Activated T-helper 2 cell treated with anti-CD3 and anti-CD28 coated beads, Interferon-gamma antibody, Interleukin-2, Interleukin-4, amounts not matched to agents 10 μg/mL and 5 μg/mL and 100 μg/mL, durations not matched to agents 14 hours and 24 hours and 36 hours (primary cell): Measurements from ENCODE around the gene TAX1BP3. TPM values are rescaled to one million over a fixed set of nuclear protein-coding genes. Genes with fewer than 3 reads are reported as not detected.

ENCODE experiments used
- DNase-seq: peaks from one replicate; pipeline ENCODE4 v3.0.0; 2021; ENCODE audit warnings: low spot score
- H3K27ac Mint-ChIP-seq: one replicate; pipeline ENCODE4 v1.8.0; 2021; ENCODE audit warnings: mixed read lengths
- H3K27me3 Mint-ChIP-seq: one replicate; pipeline ENCODE4 v1.8.0; 2021; ENCODE audit warnings: low read depth, mixed read lengths
- H3K36me3 Mint-ChIP-seq: one replicate; pipeline ENCODE4 v1.8.0; 2021; ENCODE audit warnings: low read depth, mixed read lengths
- H3K4me1 Mint-ChIP-seq: one replicate; pipeline ENCODE4 v1.8.0; 2021; ENCODE audit warnings: low read depth, mixed read lengths
- H3K4me3 Mint-ChIP-seq: one replicate; pipeline ENCODE4 v1.8.0; 2021; ENCODE audit warnings: low read depth, mild to moderate bottlenecking, moderate library complexity, mixed read lengths
- H3K9me3 Mint-ChIP-seq: one replicate; pipeline ENCODE4 v1.8.0; 2021; ENCODE audit warnings: mixed read lengths
- intact Hi-C: fragments of 100-400 bp; cut with micrococcal nuclease; formaldehyde crosslinking; loops from one replicate; pipeline ENCODE4 v1.15.1; 2023
- total RNA-seq: library from RNA; stranded (reverse); gene quantifications from 2 replicates; pipeline ENCODE4 v1.2.3, GENCODE V29; 2022

The TAX1BP3 gene
- total RNA-seq, 1 donor from 2014 or later: 40.9 TPM

- no peaks in the 10 kb centered on the region for H3K27me3 Mint-ChIP-seq
- peak overlapping the region; percentile 69 for H3K27ac Mint-ChIP-seq
- peaks cover 17% of the 10 kb centered on the region for H3K4me1 Mint-ChIP-seq
- no peak for DNase-seq
- intact Hi-C loops: loop anchor here (1.0 kb wide), 1 partner anchor 16 kb away; no protein-coding TSS in a partner anchor
- H3K4me3 Mint-ChIP-seq: peak overlapping the region; percentile 90
- peaks cover 33% of the 10 kb centered on the region for H3K36me3 Mint-ChIP-seq
- H3K9me3 Mint-ChIP-seq: no peaks in the 10 kb centered on the region
These were observed 26.8 kb upstream of the TAX1BP3 start for GRCh38 chr17:3695129-3695722.

- H3K9me3 Mint-ChIP-seq: no peaks in the 10 kb centered on the region
- peaks cover 42% of the 10 kb centered on the region for H3K36me3 Mint-ChIP-seq
- DNase-seq: no peak
- peak overlapping the region; percentile 63 for H3K27ac Mint-ChIP-seq
- H3K4me3 Mint-ChIP-seq: peak overlapping the region; percentile 90
- no peaks in the 10 kb centered on the region for H3K27me3 Mint-ChIP-seq
- intact Hi-C loops: no loop called here
- peaks cover 15% of the 10 kb centered on the region for H3K4me1 Mint-ChIP-seq
These were observed 25.5 kb upstream of the TAX1BP3 start for GRCh38 chr17:3693829-3694231.

- peaks cover 15% of the 10 kb centered on the region for H3K4me1 Mint-ChIP-seq
- H3K9me3 Mint-ChIP-seq: no peaks in the 10 kb centered on the region
- peaks cover 43% of the 10 kb centered on the region for H3K36me3 Mint-ChIP-seq
- no peaks in the 10 kb centered on the region for H3K27me3 Mint-ChIP-seq
- DNase-seq: no peak
- H3K4me3 Mint-ChIP-seq: peak overlapping the region; percentile 45
- intact Hi-C loops: no loop called here
- no peak overlapping the region for H3K27ac Mint-ChIP-seq
These were observed 24.8 kb upstream of the TAX1BP3 start for GRCh38 chr17:3693141-3693540.

- Mint-ChIP-seq H3K9me3 (no peaks in the 10 kb centered on the region), H3K36me3 (peaks cover 38% of the 10 kb centered on the region), H3K27ac (no peak overlapping the region), H3K27me3 (no peaks in the 10 kb centered on the region), H3K4me3 (no peak overlapping the region), H3K4me1 (peaks cover 15% of the 10 kb centered on the region)
- intact Hi-C loops: no loop called here
- no peak for DNase-seq
These were observed 24.0 kb upstream of the TAX1BP3 start for GRCh38 chr17:3692346-3692745.

- peaks cover 38% of the 10 kb centered on the region for H3K36me3 Mint-ChIP-seq
- H3K27me3 Mint-ChIP-seq: no peaks in the 10 kb centered on the region
- H3K27ac Mint-ChIP-seq: no peak overlapping the region
- intact Hi-C loops: no loop called here
- no peak overlapping the region for H3K4me3 Mint-ChIP-seq
- no peaks in the 10 kb centered on the region for H3K9me3 Mint-ChIP-seq
- peaks cover 15% of the 10 kb centered on the region for H3K4me1 Mint-ChIP-seq
- DNase-seq: no peak
These were observed 23.3 kb upstream of the TAX1BP3 start for GRCh38 chr17:3691617-3692067.

GRCh38 chr17:3690094-3690715 lies 21.8 kb upstream of the TAX1BP3 start:
- no peak overlapping the region for H3K4me3 Mint-ChIP-seq
- H3K4me1 Mint-ChIP-seq: peaks cover 15% of the 10 kb centered on the region
- DNase-seq: no peak
- no peaks in the 10 kb centered on the region for H3K9me3 Mint-ChIP-seq
- H3K36me3 Mint-ChIP-seq: peaks cover 38% of the 10 kb centered on the region
- H3K27me3 Mint-ChIP-seq: no peaks in the 10 kb centered on the region
- intact Hi-C loops: no loop called here
- no peak overlapping the region for H3K27ac Mint-ChIP-seq

GRCh38 chr17:3689262-3690093 lies 21.1 kb upstream of the TAX1BP3 start:
- H3K27ac Mint-ChIP-seq: no peak overlapping the region
- H3K9me3 Mint-ChIP-seq: no peaks in the 10 kb centered on the region
- no peak for DNase-seq
- H3K4me1 Mint-ChIP-seq: peaks cover 13% of the 10 kb centered on the region
- H3K27me3 Mint-ChIP-seq: no peaks in the 10 kb centered on the region
- no peak overlapping the region for H3K4me3 Mint-ChIP-seq
- peaks cover 41% of the 10 kb centered on the region for H3K36me3 Mint-ChIP-seq
- intact Hi-C loops: no loop called here

GRCh38 chr17:3688852-3689261 lies 20.5 kb upstream of the TAX1BP3 start:
- intact Hi-C loops: no loop called here
- DNase-seq: no peak
- no peak overlapping the region for H3K27ac Mint-ChIP-seq
- no peaks in the 10 kb centered on the region for H3K27me3 Mint-ChIP-seq
- H3K4me1 Mint-ChIP-seq: peaks cover 9% of the 10 kb centered on the region
- peaks cover 39% of the 10 kb centered on the region for H3K36me3 Mint-ChIP-seq
- no peak overlapping the region for H3K4me3 Mint-ChIP-seq
- H3K9me3 Mint-ChIP-seq: no peaks in the 10 kb centered on the region

GRCh38 chr17:3688027-3688553 lies 19.7 kb upstream of the TAX1BP3 start:
- intact Hi-C loops: no loop called here
- peaks cover 8% of the 10 kb centered on the region for H3K4me1 Mint-ChIP-seq
- no peaks in the 10 kb centered on the region for H3K9me3 Mint-ChIP-seq
- no peak for DNase-seq
- no peaks in the 10 kb centered on the region for H3K27me3 Mint-ChIP-seq
- H3K36me3 Mint-ChIP-seq: peaks cover 42% of the 10 kb centered on the region
- no peak overlapping the region for H3K27ac Mint-ChIP-seq
- H3K4me3 Mint-ChIP-seq: no peak overlapping the region

GRCh38 chr17:3685174-3685573 lies 16.8 kb upstream of the TAX1BP3 start:
- Mint-ChIP-seq H3K9me3 (no peaks in the 10 kb centered on the region), H3K4me3 (no peak overlapping the region), H3K4me1 (peaks cover 6% of the 10 kb centered on the region), H3K27ac (no peak overlapping the region), H3K27me3 (no peaks in the 10 kb centered on the region), H3K36me3 (peaks cover 48% of the 10 kb centered on the region)
- no peak for DNase-seq
- intact Hi-C loops: no loop called here

GRCh38 chr17:3683054-3683511 lies 14.7 kb upstream of the TAX1BP3 start:
- Mint-ChIP-seq H3K36me3 (peaks cover 45% of the 10 kb centered on the region), H3K27ac (peak overlapping the region; percentile 49), H3K4me1 (peaks cover 6% of the 10 kb centered on the region), H3K27me3 (no peaks in the 10 kb centered on the region), H3K4me3 (no peak overlapping the region), H3K9me3 (no peaks in the 10 kb centered on the region)
- intact Hi-C loops: loop anchor here (2.0 to 5.0 kb wide), 2 partner anchors 39 to 144 kb away; partner anchors contain the start of gene HASPIN
- peak; percentile 43 for DNase-seq

- H3K27ac Mint-ChIP-seq: no peak overlapping the region
- H3K4me1 Mint-ChIP-seq: peaks cover 6% of the 10 kb centered on the region
- no peak overlapping the region for H3K4me3 Mint-ChIP-seq
- no peaks in the 10 kb centered on the region for H3K9me3 Mint-ChIP-seq
- intact Hi-C loops: loop anchor here (2.0 to 5.0 kb wide), 2 partner anchors 40 to 145 kb away; partner anchors contain the start of gene HASPIN
- peaks cover 54% of the 10 kb centered on the region for H3K36me3 Mint-ChIP-seq
- DNase-seq: no peak
- H3K27me3 Mint-ChIP-seq: no peaks in the 10 kb centered on the region
These were observed 13.7 kb upstream of the TAX1BP3 start for GRCh38 chr17:3682033-3682432.
